ENCODE data around the gene INVS. TPM values are rescaled to one million over a fixed set of nuclear protein-coding genes. Genes with fewer than 3 reads are reported as not detected.

The INVS gene
- total RNA-seq, 2 experiments from 2014 or later: 13.1 to 13.2 TPM

GRCh38 chr9:100197553-100197952, 98.5 kb downstream of the INVS start:
- Mint-ChIP-seq H3K4me3 (no peak overlapping the region), H3K4me1 (no peaks in the 10 kb centered on the region), H3K27ac (no peak overlapping the region), H3K27me3 (no peaks in the 10 kb centered on the region), H3K36me3 (ENCODE audit: low read depth) (peaks cover 2% of the 10 kb centered on the region), H3K9me3 (no peaks in the 10 kb centered on the region)
- POLR2A ChIA-PET: no interaction called here
- no peak for DNase-seq
- CTCF ChIA-PET: no interaction called here

GRCh38 chr9:100202806-100203205, 103.8 kb downstream of the INVS start:
- no peaks in the 10 kb centered on the region for H3K27me3 Mint-ChIP-seq
- CTCF ChIA-PET: interaction anchor here (0.6 to 1.9 kb wide), 2 partner anchors 14 to 154 kb away, joined by 3 to 6 read pairs; no protein-coding TSS in a partner anchor
- no peaks in the 10 kb centered on the region for H3K4me1 Mint-ChIP-seq
- no peak for DNase-seq
- no peak overlapping the region for H3K4me3 Mint-ChIP-seq
- H3K27ac Mint-ChIP-seq: no peak overlapping the region
- POLR2A ChIA-PET: no interaction called here
- no peaks in the 10 kb centered on the region for H3K9me3 Mint-ChIP-seq
- H3K36me3 Mint-ChIP-seq (ENCODE audit: low read depth): peaks cover 2% of the 10 kb centered on the region

- H3K36me3 Mint-ChIP-seq (ENCODE audit: low read depth): no peaks in the 10 kb centered on the region
- no peaks in the 10 kb centered on the region for H3K27me3 Mint-ChIP-seq
- peaks cover 1% of the 10 kb centered on the region for H3K4me1 Mint-ChIP-seq
- POLR2A ChIA-PET: no interaction called here
- no peaks in the 10 kb centered on the region for H3K9me3 Mint-ChIP-seq
- no peak overlapping the region for H3K4me3 Mint-ChIP-seq
- H3K27ac Mint-ChIP-seq: no peak overlapping the region
- DNase-seq: no peak
- CTCF ChIA-PET: no interaction called here
These were observed 105.8 kb downstream of the INVS start for GRCh38 chr9:100204796-100205195.

DNA sequence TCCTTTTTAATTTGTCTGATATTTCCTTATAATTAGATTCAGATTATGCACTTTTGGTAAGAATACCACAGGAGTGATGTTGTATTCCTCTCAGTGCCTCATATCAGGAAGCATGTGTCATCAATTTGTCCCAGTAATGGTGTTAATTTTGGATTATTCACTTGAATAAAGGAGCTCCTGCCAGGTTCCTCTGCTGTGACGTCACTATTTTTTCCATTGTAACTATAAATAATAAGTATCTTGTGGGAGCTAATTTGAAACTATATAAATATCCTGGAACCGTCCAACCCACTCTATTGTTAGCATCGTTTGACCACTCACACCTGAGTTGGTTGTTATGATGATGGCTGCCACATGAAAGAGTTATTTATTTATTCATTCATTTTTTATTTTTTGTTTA, 107.9 kb downstream of the INVS start:
- no peak overlapping the region for H3K27ac Mint-ChIP-seq
- ChIA-PET CTCF (interaction anchor here (1.2 kb wide), 1 partner anchor 9 kb away, joined by 4 read pairs; no protein-coding TSS in a partner anchor), POLR2A (no interaction called here)
- H3K4me1 Mint-ChIP-seq: peaks cover 11% of the 10 kb centered on the region
- no peak for DNase-seq
- no peaks in the 10 kb centered on the region for H3K27me3 Mint-ChIP-seq
- no peaks in the 10 kb centered on the region for H3K9me3 Mint-ChIP-seq
- H3K36me3 Mint-ChIP-seq (ENCODE audit: low read depth): no peaks in the 10 kb centered on the region
- no peak overlapping the region for H3K4me3 Mint-ChIP-seq

- no peak overlapping the region for H3K4me3 Mint-ChIP-seq
- POLR2A ChIA-PET: no interaction called here
- CTCF ChIA-PET: interaction anchor here (1.8 kb wide), 1 partner anchor 10 kb away, joined by 6 read pairs; no protein-coding TSS in a partner anchor
These were observed 109.6 kb downstream of the INVS start for GRCh38 chr9:100208673-100209072.

DNA sequence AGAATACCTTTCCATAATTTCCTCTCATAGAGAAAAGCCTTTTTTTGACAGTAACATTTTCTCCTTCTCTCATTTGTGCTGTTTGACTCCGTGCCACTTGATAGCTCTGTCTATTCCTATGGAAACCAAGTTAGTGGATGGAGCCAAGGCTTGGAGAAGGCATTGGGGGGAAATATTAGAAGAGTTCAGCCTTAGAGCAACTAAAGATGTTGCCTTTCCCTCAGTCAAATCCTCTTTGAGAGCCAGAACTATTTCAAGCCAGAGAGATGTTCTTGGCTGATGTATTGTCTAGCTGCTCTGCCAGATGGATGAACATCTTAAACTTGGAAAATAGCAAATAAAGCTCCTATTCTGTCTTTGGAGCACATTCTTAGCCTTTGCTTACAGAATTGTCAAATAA, 112.4 kb downstream of the INVS start:
- POLR2A ChIA-PET: no interaction called here
- Mint-ChIP-seq H3K9me3 (no peaks in the 10 kb centered on the region), H3K4me1 (peaks cover 11% of the 10 kb centered on the region), H3K36me3 (ENCODE audit: low read depth) (no peaks in the 10 kb centered on the region), H3K27ac (no peak overlapping the region), H3K27me3 (no peaks in the 10 kb centered on the region), H3K4me3 (no peak overlapping the region)
- CTCF ChIA-PET: no interaction called here
- no peak for DNase-seq

More at GRCh38 chr9:100208673-100209072, 109.6 kb downstream of the INVS start:
- Mint-ChIP-seq H3K27me3 (no peaks in the 10 kb centered on the region), H3K4me1 (peaks cover 11% of the 10 kb centered on the region), H3K9me3 (no peaks in the 10 kb centered on the region), H3K36me3 (ENCODE audit: low read depth) (no peaks in the 10 kb centered on the region), H3K27ac (no peak overlapping the region)
- no peak for DNase-seq

- Mint-ChIP-seq H3K27me3 (no peaks in the 10 kb centered on the region), H3K4me3 (no peak overlapping the region), H3K27ac (no peak overlapping the region), H3K4me1 (peaks cover 19% of the 10 kb centered on the region), H3K9me3 (no peaks in the 10 kb centered on the region), H3K36me3 (ENCODE audit: low read depth) (no peaks in the 10 kb centered on the region)
- ChIA-PET CTCF (interaction anchor here (1.4 to 2.0 kb wide), 2 partner anchors 13 to 187 kb away, joined by 3 to 7 read pairs; no protein-coding TSS in a partner anchor), POLR2A (no interaction called here)
- DNase-seq: no peak
These were observed 114.9 kb downstream of the INVS start for GRCh38 chr9:100213730-100214477.

- H3K4me1 Mint-ChIP-seq: peaks cover 16% of the 10 kb centered on the region
- H3K27ac Mint-ChIP-seq: no peak overlapping the region
- no peaks in the 10 kb centered on the region for H3K27me3 Mint-ChIP-seq
- CTCF ChIA-PET: interaction anchor here (1.0 to 2.1 kb wide), 7 partner anchors 9 to 391 kb away, joined by 3 to 7 read pairs (median 6); no protein-coding TSS in a partner anchor
- H3K9me3 Mint-ChIP-seq: no peaks in the 10 kb centered on the region
- H3K4me3 Mint-ChIP-seq: no peak overlapping the region
- no peaks in the 10 kb centered on the region for H3K36me3 Mint-ChIP-seq (ENCODE audit: low read depth)
- POLR2A ChIA-PET: no interaction called here
- DNase-seq: peak; percentile 73
These were observed 117.2 kb downstream of the INVS start for GRCh38 chr9:100216178-100216787.

GRCh38 chr9:100217536-100217935, 118.5 kb downstream of the INVS start:
- DNase-seq: no peak
- Mint-ChIP-seq H3K27ac (no peak overlapping the region), H3K9me3 (no peaks in the 10 kb centered on the region), H3K36me3 (ENCODE audit: low read depth) (no peaks in the 10 kb centered on the region), H3K4me3 (no peak overlapping the region), H3K27me3 (no peaks in the 10 kb centered on the region), H3K4me1 (peaks cover 16% of the 10 kb centered on the region)
- ChIA-PET POLR2A (no interaction called here), CTCF (interaction anchor here (0.8 to 1.9 kb wide), 4 partner anchors 14 to 393 kb away, joined by 3 to 7 read pairs (median 6); no protein-coding TSS in a partner anchor)

DNA sequence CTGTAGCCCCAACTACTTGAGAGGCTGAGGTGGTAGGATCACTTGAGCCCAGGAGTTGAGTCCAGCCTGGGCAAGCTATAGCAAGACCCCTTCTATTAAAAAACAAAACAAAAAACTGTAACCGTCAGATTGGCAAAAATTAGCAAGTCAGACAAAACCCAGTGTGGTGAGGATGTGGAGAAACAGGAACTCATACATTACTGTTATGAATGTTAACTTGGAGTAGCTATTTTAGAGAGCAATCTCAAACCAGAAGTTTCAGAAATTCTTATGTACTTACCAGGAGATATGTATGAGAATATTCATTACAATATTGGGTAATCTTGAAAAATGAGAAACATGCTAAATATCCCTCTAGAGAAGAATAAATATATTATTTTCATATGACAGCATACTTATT, 120.3 kb downstream of the INVS start:
- Mint-ChIP-seq H3K4me3 (no peak overlapping the region), H3K36me3 (ENCODE audit: low read depth) (no peaks in the 10 kb centered on the region), H3K27me3 (no peaks in the 10 kb centered on the region), H3K27ac (no peak overlapping the region), H3K9me3 (no peaks in the 10 kb centered on the region), H3K4me1 (peaks cover 16% of the 10 kb centered on the region)
- ChIA-PET POLR2A (no interaction called here), CTCF (interaction anchor here (1.4 to 2.2 kb wide), 3 partner anchors 10 to 191 kb away, joined by 3 to 8 read pairs (median 6); no protein-coding TSS in a partner anchor)
- no peak for DNase-seq

- no peaks in the 10 kb centered on the region for H3K36me3 Mint-ChIP-seq (ENCODE audit: low read depth)
- no peak for DNase-seq
- CTCF ChIA-PET: interaction anchor here (1.0 kb wide), 1 partner anchor 315 kb away, joined by 5 read pairs; no protein-coding TSS in a partner anchor
- H3K27ac Mint-ChIP-seq: no peak overlapping the region
- peaks cover 16% of the 10 kb centered on the region for H3K4me1 Mint-ChIP-seq
- no peaks in the 10 kb centered on the region for H3K27me3 Mint-ChIP-seq
- no peaks in the 10 kb centered on the region for H3K9me3 Mint-ChIP-seq
- POLR2A ChIA-PET: interaction anchor here (0.6 kb wide), 1 partner anchor 45 kb away, joined by 3 read pairs; no protein-coding TSS in a partner anchor
- no peak overlapping the region for H3K4me3 Mint-ChIP-seq
These were observed 121.9 kb downstream of the INVS start for GRCh38 chr9:100220936-100221335.

- peaks cover 16% of the 10 kb centered on the region for H3K4me1 Mint-ChIP-seq
- ChIA-PET CTCF (interaction anchor here (1.1 kb wide), 1 partner anchor 1059 kb away, joined by 3 read pairs; no protein-coding TSS in a partner anchor), POLR2A (no interaction called here)
These were observed 122.5 kb downstream of the INVS start for GRCh38 chr9:100221538-100221937.

GRCh38 chr9:100222674-100223073, 123.6 kb downstream of the INVS start:
- no peaks in the 10 kb centered on the region for H3K36me3 Mint-ChIP-seq (ENCODE audit: low read depth)
- ChIA-PET POLR2A (interaction anchor here (0.7 kb wide), 1 partner anchor 193 kb away, joined by 3 read pairs; no protein-coding TSS in a partner anchor), CTCF (interaction anchor here (0.7 to 1.1 kb wide), 3 partner anchors 102 to 1060 kb away, joined by 3 to 5 read pairs (median 3); partner anchors contain the start of gene INVS)
- no peaks in the 10 kb centered on the region for H3K27me3 Mint-ChIP-seq
- no peaks in the 10 kb centered on the region for H3K9me3 Mint-ChIP-seq
- H3K4me3 Mint-ChIP-seq: no peak overlapping the region
- H3K27ac Mint-ChIP-seq: no peak overlapping the region
- peaks cover 16% of the 10 kb centered on the region for H3K4me1 Mint-ChIP-seq
- DNase-seq: no peak

More at GRCh38 chr9:100221538-100221937, 122.5 kb downstream of the INVS start:
- Mint-ChIP-seq H3K4me3 (no peak overlapping the region), H3K27ac (no peak overlapping the region), H3K27me3 (no peaks in the 10 kb centered on the region), H3K36me3 (ENCODE audit: low read depth) (no peaks in the 10 kb centered on the region), H3K9me3 (no peaks in the 10 kb centered on the region)
- no peak for DNase-seq
